Limb (tissue), 2 donors: ENCODE measurements around the gene ADARB2.
"Not testable (repeated sequence)": the region's sequence is repeated elsewhere in the genome, so short reads cannot be mapped to it uniquely, and the experiment has no call there.

Source experiments
- DNase-seq, 2 donors: peaks; one replicate each; pipeline ENCODE4 v3.0.0-alpha.2; 2016; ENCODE audit errors: extremely low spot score in 2 of 2

ADARB2 gene

GRCh38 chr10:1434912-1435692, 302.2 kb downstream of the ADARB2 start:
- no peak for DNase-seq

DNA sequence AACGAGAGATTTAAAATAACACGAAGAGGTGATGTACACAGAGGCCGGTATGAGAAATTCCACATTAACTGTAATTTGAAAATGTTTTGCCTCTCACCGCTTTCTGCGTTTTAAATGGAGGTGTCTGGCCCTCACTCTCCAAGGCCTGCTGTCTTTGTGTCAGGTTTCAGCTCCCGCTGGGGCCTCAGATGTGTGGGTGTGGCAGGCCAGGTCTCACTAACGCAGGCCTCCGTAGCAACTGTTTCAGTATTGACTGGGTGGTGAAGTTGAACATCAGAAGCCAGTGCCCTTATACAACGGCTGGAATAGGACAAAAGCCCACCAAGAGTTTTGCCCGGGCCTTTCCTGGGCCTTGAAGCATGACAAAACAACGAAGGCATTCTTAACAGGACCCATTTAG, 303.1 kb downstream of the ADARB2 start:
- no peak for DNase-seq

DNA sequence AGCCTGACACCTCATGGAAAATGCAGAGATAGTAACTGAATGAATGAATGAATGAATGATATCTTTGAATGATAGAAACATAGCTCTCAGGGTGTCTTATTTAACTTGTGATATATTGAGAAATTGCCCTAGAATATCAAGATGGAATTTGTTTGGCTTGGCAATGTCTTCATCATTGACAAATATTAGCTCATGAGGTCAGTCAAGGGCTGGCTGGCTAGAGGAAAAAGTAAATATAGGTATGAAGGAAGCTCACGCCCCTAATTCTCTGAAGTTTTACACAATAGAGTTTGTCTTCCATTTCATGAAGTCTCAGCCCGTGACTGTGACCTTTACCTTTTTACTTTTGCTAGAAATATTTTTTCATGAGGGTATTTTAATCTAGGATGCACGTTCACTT, 305.2 kb downstream of the ADARB2 start:
- no peak for DNase-seq

DNA sequence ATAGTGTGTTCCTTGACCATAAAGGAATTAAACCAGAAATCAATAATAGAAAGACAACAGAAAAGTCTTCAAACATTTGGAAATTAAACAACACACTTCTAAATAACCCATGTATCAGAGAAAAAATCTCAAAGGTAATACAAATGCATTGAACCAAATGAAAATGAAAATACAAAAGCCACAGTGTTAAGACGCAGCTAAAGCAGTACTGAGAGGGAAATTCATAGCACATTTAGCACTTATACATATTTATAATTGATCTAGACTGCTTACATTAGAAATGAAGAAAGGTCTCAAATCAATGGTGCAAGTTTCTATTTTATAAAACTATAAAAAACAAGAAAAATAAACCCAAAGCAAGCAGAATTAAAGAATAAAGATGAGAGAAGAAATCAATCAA, 306.1 kb downstream of the ADARB2 start:
- no peak for DNase-seq

GRCh38 chr10:1427521-1428186, 309.7 kb downstream of the ADARB2 start:
- not testable (repeated sequence) for DNase-seq

GRCh38 chr10:1426786-1427185, 310.5 kb downstream of the ADARB2 start:
- no peak for DNase-seq

DNA sequence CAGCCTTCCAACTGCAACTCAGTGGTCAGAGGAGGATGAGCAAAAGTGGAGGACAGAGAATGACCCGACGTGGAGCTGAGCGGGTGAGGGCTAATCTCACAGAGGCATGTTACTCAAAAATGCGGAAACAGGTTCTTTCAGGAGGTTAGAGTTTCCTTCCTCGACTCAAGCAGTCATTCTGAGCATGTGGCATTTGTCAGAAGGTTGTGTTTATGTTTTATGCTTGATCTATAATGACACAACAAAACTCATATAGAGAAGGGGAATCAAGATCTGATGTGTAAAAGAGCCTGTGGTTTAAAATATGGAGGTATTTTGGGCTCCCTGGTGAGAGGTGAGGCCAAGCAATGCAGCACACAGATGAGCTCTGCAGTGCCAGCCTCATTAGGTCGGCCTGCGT, 311.4 kb downstream of the ADARB2 start:
- no peak for DNase-seq

DNA sequence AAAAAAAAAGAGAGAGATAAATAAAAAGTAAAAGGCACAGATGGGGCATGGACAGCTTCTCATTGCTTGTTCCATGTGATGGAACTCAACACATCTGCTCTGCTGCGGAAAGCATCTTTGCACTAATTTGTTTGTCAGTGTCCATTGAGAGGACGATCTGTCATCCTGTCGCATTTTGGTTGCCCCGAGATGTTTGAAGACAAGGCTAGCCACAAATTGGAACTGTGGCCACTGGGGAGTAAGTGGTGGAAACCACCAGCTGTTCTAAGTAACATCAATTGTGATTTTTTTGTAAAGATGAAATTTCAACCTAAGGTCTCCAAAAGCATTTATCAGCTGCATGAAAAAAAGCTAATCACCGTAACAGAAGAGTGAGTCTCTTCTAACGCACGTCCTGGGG, 312.7 kb downstream of the ADARB2 start:
- no peak for DNase-seq

GRCh38 chr10:1423676-1424253, 313.6 kb downstream of the ADARB2 start:
- DNase-seq = no peak

GRCh38 chr10:1422275-1422674, 315.1 kb downstream of the ADARB2 start:
- DNase-seq = no peak

DNA sequence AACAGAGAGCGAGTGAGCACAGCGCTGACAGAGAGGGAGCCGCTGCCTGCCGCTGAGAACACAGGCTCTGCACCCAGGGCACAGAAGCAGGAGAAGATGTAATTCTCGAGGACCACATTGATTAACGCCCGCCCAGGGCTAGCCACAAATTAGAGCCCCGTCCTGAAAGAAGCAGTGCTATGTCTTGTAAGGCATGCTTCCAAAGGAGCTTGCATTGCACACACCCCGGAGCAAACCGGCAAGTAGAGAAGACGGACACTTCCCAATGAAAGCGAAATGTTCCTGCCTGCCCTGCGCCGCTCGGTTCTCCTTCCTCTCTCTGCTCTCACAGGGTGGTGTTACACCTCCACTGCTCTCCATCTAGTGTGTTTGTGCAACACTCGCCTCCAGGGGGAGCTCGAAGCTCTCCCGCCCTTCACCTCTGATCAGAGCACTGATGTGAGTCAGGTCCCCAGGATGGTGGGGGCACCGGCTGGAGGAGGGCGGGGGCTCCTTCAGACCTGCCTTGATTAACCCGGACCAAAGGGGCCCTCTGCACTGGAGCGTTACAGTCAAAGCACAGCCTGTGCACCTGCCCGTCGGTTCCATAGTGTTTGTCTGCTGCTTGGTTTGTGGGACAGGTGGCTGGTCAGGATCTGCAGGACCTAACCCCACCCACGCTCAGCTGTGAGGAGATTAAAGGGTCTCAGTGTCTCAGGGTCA, 316.5 kb downstream of the ADARB2 start:
- peak; percentile 26 to 82 for DNase-seq

- DNase-seq = no peak
These were observed 317.3 kb downstream of the ADARB2 start for GRCh38 chr10:1419796-1420610.

- no peak for DNase-seq
These were observed 319.2 kb downstream of the ADARB2 start for GRCh38 chr10:1418031-1418550.

DNA sequence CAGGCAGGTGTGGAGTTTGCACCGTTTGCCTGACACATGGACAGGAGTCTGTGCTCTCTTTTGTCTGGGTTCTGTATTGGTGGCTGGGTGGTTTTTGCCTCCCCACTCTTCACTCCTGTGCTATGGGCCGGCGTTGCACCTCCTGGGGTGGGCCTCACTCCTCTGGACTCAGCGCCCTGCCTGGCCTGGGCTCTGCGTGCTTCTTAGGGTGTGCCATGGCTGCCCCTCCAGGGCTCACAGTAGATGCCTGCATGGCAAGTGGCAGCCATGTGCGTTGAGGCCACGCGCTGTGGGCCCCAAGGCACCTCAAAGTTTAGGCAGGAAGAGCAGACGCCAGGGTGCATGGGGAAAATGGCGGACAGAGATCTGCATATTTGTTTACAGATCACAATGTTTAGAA, 319.8 kb downstream of the ADARB2 start:
- no peak for DNase-seq

DNA sequence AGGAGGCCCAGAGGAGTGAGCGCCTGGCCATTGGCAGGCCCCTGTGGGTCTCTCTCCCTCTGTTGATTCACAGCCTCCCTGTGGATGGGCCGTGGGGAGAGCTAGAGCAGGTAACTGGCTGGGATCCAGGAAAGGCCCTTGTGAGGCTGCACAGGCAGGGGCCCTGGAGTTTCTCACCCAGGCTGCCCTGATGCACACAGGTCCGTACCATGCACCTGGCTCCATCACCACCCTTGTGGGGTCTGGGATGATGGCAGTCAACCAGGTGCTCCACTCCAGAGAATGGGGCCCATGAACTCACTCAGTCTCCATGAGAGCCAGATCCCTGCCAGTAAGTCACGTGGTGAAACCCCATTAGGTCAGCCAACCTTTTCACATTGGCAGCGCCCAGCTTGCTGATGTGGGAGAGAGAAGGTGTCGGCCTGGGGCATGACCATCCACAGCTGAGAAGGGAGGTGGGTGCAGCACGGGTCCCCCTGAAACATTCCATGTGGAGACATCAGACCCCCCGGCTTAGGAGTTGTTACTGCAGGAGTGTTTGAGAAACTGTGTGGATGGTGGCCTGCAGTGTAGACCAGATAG, 320.8 kb downstream of the ADARB2 start:
- no peak for DNase-seq

DNA sequence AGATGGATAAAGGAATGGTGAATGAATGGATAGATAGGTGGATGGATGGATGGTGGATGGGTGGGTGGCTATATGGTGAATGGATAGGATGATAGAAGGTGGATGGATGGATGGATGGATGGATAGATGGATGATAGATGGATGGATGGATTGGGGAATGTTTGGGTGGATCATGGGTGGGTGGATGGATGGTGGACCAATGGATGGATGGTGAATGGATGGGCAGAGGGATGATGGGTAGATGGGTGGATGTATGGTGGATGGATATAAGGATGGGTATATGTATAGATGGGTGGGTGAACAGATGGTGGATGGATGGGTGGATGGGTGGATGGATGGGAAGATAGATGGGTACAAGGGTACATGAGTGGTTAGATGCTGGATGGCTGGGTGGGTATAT, 322.4 kb downstream of the ADARB2 start:
- DNase-seq = no peak

DNA sequence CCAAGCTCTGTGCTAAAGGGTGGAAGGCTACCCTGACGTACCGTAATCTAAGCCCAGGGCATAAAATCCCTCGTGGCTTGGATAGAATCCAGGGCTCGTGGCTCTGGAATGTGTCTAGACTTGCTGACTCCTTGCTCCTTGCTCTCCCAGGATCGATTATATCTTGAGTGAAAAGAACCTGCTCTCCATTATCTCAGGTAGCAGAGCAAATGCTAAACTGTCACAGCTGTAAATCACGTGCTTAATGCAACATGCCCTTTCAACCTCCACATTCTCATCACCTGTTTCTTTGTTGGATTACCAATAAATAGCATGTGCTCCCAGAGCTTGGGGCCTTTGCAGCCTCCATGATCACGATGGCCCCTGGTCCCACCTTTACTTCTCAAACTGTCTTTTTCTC, 323.0 kb downstream of the ADARB2 start:
- not testable (repeated sequence) for DNase-seq

- no peak for DNase-seq
These were observed 323.5 kb downstream of the ADARB2 start for GRCh38 chr10:1413823-1414222.

- no peak for DNase-seq
These were observed 324.1 kb downstream of the ADARB2 start for GRCh38 chr10:1413256-1413655.

DNA sequence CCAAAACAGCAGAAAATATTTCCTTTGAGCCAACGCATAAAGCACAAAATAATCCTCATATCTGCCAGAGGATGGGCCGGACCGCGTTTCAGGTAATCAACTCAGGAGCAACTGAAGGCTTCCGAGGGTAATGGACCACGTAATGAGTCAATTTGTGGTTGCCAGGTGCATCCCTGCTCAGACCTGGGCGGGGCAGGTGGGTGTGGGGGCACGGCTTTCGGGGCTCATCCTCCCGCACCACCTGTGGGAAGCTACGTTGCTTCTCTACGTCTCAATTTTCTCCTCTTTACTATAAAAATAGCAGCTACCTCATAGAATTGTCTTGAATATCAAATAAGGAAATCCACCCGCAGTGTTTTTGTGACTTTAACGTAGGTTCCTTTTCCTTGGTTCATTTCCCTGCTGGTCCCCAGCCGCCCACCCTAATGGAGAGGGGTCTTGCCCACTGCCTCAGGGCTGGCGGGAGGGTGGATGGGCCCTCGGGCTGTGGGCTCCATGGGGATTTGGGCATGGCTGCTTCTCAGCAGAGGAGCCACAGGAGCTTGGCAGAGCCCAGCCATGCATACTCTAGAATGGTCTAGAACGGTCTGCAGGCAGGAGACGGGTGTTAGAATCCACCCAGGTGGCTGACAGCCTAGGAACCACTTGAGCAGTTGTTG, 324.7 kb downstream of the ADARB2 start:
- no peak for DNase-seq
